GM12892 (cell line): ENCODE data around the gene TEKT3.

Experiments
- POLR2A ChIP-seq: IDR thresholded peaks from 2 replicates; pipeline ENCODE4 v1.6.1; 2011; ENCODE audit warnings: low read depth, low read length, control low read depth
- POLR2AphosphoS5 ChIP-seq: IDR thresholded peaks from 2 replicates; pipeline ENCODE4 v1.6.1; 2011; ENCODE audit warnings: low read depth, low read length, control low read depth
- TAF1 ChIP-seq: IDR thresholded peaks from 2 replicates; pipeline ENCODE4 v1.6.1; 2011; ENCODE audit warnings: low read depth, mild to moderate bottlenecking, control low read depth, low read length, borderline replicate concordance

- TF ChIP-seq TAF1 (no peak), POLR2A (no peak), POLR2AphosphoS5 (no peak)
Measured at GRCh38 chr17:15361592-15361991, 20.2 kb upstream of the TEKT3 start.
